SK-N-SH (cell line): ENCODE data around the gene UBA3. TPM values are rescaled to one million over a fixed set of nuclear protein-coding genes. Genes with fewer than 3 reads are reported as not detected.

ENCODE experiments used
- CTCF ChIA-PET: fragments of 300-600, 350-600 bp; formaldehyde crosslinking; extraction: SDS; loops from one replicate; lab custom pipeline; 2021; lab: Yijun Ruan, JAX
- POLR2A ChIA-PET: fragments of 350-600 bp; sonication (Branson Sonifier 250); formaldehyde crosslinking; extraction: SDS; loops from one replicate; lab custom pipeline; 2020; ENCODE audit warnings: antibody characterized with exemption, inconsistent platforms; lab: Yijun Ruan, JAX
- DNase-seq: peaks from one replicate; pipeline ENCODE4 v3.0.0; 2012
- H2AFZ ChIP-seq: fragments of 200-600 bp; sonication (generic); 2 replicates; pipeline ENCODE4 v1.8.1; 2016; ENCODE audit warnings: antibody characterized with exemption, mild to moderate bottlenecking, low read depth
- H3F3A ChIP-seq: fragments of 200-600 bp; sonication (generic); replicated peaks from 2 replicates; pipeline ENCODE3; 2016; ENCODE audit warnings: antibody characterized with exemption, mild to moderate bottlenecking; ENCODE audit not compliant: insufficient read depth
- H3K27ac ChIP-seq, 2 experiments: fragments of 200-500 bp in 1 of 2; fragments of 200-600 bp in 1 of 2; sonication (Bioruptor generic) in 1 of 2; sonication (generic), shearing (Covaris generic) in 1 of 2; 2 replicates each; pipeline versions ENCODE4 v1.5.1 to v1.6.1; 2014 to 2016; ENCODE audit warnings: low read depth in 2 of 2, inconsistent platforms in 1 of 2, low read length in 1 of 2, mild to moderate bottlenecking in 1 of 2, mixed read lengths in 1 of 2
- H3K27me3 ChIP-seq: fragments of 200-600 bp; sonication (generic), shearing (Covaris generic); 2 replicates; pipeline ENCODE4 v1.6.1; 2016; ENCODE audit warnings: mixed run types; ENCODE audit not compliant: insufficient read depth
- H3K36me3 ChIP-seq, 2 experiments: fragments of 200-500 bp in 1 of 2; fragments of 200-600 bp in 1 of 2; sonication (Bioruptor generic) in 1 of 2; sonication (generic) in 1 of 2; replicated peaks in 1 of 2; 2 replicates each; pipeline versions ENCODE3 to v1.5.1; 2014 to 2016; ENCODE audit warnings: low read length in 1 of 2, mild to moderate bottlenecking in 1 of 2; ENCODE audit not compliant: insufficient read depth in 2 of 2, control insufficient read depth in 1 of 2
- H3K4me1 ChIP-seq, 2 experiments: fragments of 200-500 bp in 1 of 2; fragments of 200-600 bp in 1 of 2; sonication (Bioruptor generic) in 1 of 2; sonication (generic), shearing (Covaris generic) in 1 of 2; 2 replicates each; pipeline versions ENCODE4 v1.5.1 to v1.6.1; 2014 to 2016; ENCODE audit warnings: low read depth in 1 of 2, low read length in 1 of 2, mixed run types in 1 of 2; ENCODE audit not compliant: insufficient read depth in 2 of 2, control insufficient read depth in 1 of 2
- H3K4me2 ChIP-seq: fragments of 200-600 bp; sonication (generic), shearing (Covaris generic); 2 replicates; pipeline ENCODE4 v1.6.1; 2017; ENCODE audit warnings: mixed run types
- H3K4me3 ChIP-seq, 2 experiments: fragments of 200-500 bp in 1 of 2; fragments of 200-600 bp in 1 of 2; sonication (Bioruptor generic) in 1 of 2; sonication (generic), shearing (Covaris generic) in 1 of 2; 2 replicates each; pipeline versions ENCODE4 v1.5.1 to v1.8.1; 2014 to 2016; ENCODE audit warnings: low read depth in 2 of 2, inconsistent platforms in 1 of 2, low read length in 1 of 2, mild to moderate bottlenecking in 1 of 2, mixed read lengths in 1 of 2, moderate library complexity in 1 of 2
- H3K79me2 ChIP-seq: fragments of 200-600 bp; sonication (generic); 2 replicates; pipeline ENCODE4 v1.8.1; 2017; ENCODE audit warnings: mild to moderate bottlenecking; ENCODE audit not compliant: insufficient read depth
- H3K9ac ChIP-seq: fragments of 200-600 bp; sonication (generic); 2 replicates; pipeline ENCODE4 v1.6.1; 2017; ENCODE audit warnings: mixed run types
- H3K9me2 ChIP-seq: fragments of 200-600 bp; sonication (generic); 2 replicates; pipeline ENCODE4 v1.6.1; 2017; ENCODE audit warnings: mixed run types
- H3K9me3 ChIP-seq: fragments of 200-600 bp; sonication (generic); 2 replicates; pipeline ENCODE4 v1.6.1; 2017; ENCODE audit warnings: mixed run types, mild to moderate bottlenecking, moderate library complexity
- H4K20me1 ChIP-seq: fragments of 200-600 bp; sonication (generic); 2 replicates; pipeline ENCODE4 v1.6.1; 2017; ENCODE audit warnings: mild to moderate bottlenecking, mixed run types; ENCODE audit not compliant: insufficient read depth
- FOXJ3 ChIP-seq: sonication (generic); formaldehyde crosslinking; IDR thresholded peaks from 2 replicates; pipeline ENCODE4 v1.5.1; 2020; ENCODE audit warnings: mild to moderate bottlenecking, missing genetic modification reagents
- IRF3 ChIP-seq: fragments of 150-350 bp; IDR thresholded peaks from 2 replicates; pipeline ENCODE4 v1.6.1; 2016; ENCODE audit warnings: mild to moderate bottlenecking, low read depth, low read length
- NFIC ChIP-seq: IDR thresholded peaks from 2 replicates; pipeline ENCODE4 v1.4.0; 2012; ENCODE audit warnings: borderline replicate concordance
- RAD21 ChIP-seq: IDR thresholded peaks from 2 replicates; pipeline ENCODE4 v1.6.1; 2012; ENCODE audit warnings: mild to moderate bottlenecking, low read length
- RXRA ChIP-seq: IDR thresholded peaks from 2 replicates; pipeline ENCODE4 v1.4.0; 2012; ENCODE audit warnings: low read depth, mild to moderate bottlenecking, borderline replicate concordance
- TAF1 ChIP-seq: IDR thresholded peaks from 2 replicates; pipeline ENCODE4 v1.6.1; 2012; ENCODE audit warnings: low read depth, mild to moderate bottlenecking, low read length, moderate library complexity, borderline replicate concordance
- TCF12 ChIP-seq: IDR thresholded peaks from 2 replicates; pipeline ENCODE4 v1.4.0; 2012
- TEAD4 ChIP-seq: IDR thresholded peaks from 2 replicates; pipeline ENCODE4 v1.4.0; 2012; ENCODE audit warnings: mild to moderate bottlenecking, borderline replicate concordance; ENCODE audit not compliant: insufficient read depth
- USF2 ChIP-seq: fragments of 150-350 bp; IDR thresholded peaks from 2 replicates; pipeline ENCODE4 v1.6.1; 2017; ENCODE audit warnings: antibody characterized with exemption, low read length, low read depth, borderline replicate concordance
- WGBS: methylation state at CpG from one replicate; pipeline ENCODE4 v1.1.6; 2017; ENCODE audit warnings: low lambda C conversion rate; 5-methylcytosine and 5-hydroxymethylcytosine counted together
- polyA plus RNA-seq, 3 experiments: library from polyadenylated mRNA; depleted of rRNA; stranded (reverse); fragments of >200 nt; gene quantifications; 2 replicates each; pipeline ENCODE4 v1.2.3, GENCODE V29; 2012
- TF ChIP-seq, protein P1 (sequence below): IDR thresholded peaks from 2 replicates; pipeline ENCODE4 v1.4.0; 2012; ENCODE audit warnings: low read depth, borderline replicate concordance
- TF ChIP-seq, protein P2 (sequence below): IDR thresholded peaks from 2 replicates; pipeline ENCODE4 v1.4.0; 2012; ENCODE audit warnings: low read depth, borderline replicate concordance
- TF ChIP-seq, protein P3 (sequence below): IDR thresholded peaks from 2 replicates; pipeline ENCODE4 v1.4.0; 2012; ENCODE audit warnings: low read depth

Gene UBA3
- polyA plus RNA-seq, 1 of the 3 experiments (the other 2 are of a cell fraction) = 43.0 TPM

- Histone ChIP-seq H3K36me3 (peaks cover 24 to 45% of the 10 kb centered on the region in 2 experiments), H3F3A (peaks cover 13% of the 10 kb centered on the region), H3K4me2 (no peak overlapping the region), H3K9ac (no peak overlapping the region), H3K9me2 (no peaks in the 10 kb centered on the region), H4K20me1 (0 out of 2 replicates have a peak, but pooled peaks cover 1% of the 10 kb centered on the region), H3K79me2 (peaks cover 12% of the 10 kb centered on the region), H2AFZ (no peak overlapping the region), H3K4me3 (no peak overlapping the region), H3K27ac (no peak overlapping the region), H3K9me3 (no peaks in the 10 kb centered on the region), H3K4me1 (no peaks in the 10 kb centered on the region), H3K27me3 (no peaks in the 10 kb centered on the region)
- no peak for DNase-seq
- 68% methylated on average over 3 of the region's 3 CpGs for WGBS
- ChIA-PET CTCF (interaction anchor here (1.3 to 8.8 kb wide), 2 partner anchors 14 to 367 kb away, joined by 3 to 56 read pairs; no protein-coding TSS in a partner anchor), POLR2A (no interaction called here)
- TF ChIP-seq RAD21 (no peak), FOXJ3 (CRISPR knock-in tag) (no peak), IRF3 (no peak), USF2 (no peak), TCF12 (no peak), NFIC (no peak), TAF1 (no peak), TEAD4 (no peak)
- TF ChIP-seq, protein P1, sequence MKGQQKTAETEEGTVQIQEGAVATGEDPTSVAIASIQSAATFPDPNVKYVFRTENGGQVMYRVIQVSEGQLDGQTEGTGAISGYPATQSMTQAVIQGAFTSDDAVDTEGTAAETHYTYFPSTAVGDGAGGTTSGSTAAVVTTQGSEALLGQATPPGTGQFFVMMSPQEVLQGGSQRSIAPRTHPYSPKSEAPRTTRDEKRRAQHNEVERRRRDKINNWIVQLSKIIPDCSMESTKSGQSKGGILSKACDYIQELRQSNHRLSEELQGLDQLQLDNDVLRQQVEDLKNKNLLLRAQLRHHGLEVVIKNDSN = no peak
- TF ChIP-seq, protein P2, sequence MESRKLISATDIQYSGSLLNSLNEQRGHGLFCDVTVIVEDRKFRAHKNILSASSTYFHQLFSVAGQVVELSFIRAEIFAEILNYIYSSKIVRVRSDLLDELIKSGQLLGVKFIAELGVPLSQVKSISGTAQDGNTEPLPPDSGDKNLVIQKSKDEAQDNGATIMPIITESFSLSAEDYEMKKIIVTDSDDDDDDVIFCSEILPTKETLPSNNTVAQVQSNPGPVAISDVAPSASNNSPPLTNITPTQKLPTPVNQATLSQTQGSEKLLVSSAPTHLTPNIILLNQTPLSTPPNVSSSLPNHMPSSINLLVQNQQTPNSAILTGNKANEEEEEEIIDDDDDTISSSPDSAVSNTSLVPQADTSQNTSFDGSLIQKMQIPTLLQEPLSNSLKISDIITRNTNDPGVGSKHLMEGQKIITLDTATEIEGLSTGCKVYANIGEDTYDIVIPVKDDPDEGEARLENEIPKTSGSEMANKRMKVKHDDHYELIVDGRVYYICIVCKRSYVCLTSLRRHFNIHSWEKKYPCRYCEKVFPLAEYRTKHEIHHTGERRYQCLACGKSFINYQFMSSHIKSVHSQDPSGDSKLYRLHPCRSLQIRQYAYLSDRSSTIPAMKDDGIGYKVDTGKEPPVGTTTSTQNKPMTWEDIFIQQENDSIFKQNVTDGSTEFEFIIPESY = no peak
- TF ChIP-seq, protein P3, sequence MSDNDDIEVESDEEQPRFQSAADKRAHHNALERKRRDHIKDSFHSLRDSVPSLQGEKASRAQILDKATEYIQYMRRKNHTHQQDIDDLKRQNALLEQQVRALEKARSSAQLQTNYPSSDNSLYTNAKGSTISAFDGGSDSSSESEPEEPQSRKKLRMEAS = no peak
Observed at GRCh38 chr3:69105320-69105719, 25.2 kb upstream of the UBA3 start.

DNA sequence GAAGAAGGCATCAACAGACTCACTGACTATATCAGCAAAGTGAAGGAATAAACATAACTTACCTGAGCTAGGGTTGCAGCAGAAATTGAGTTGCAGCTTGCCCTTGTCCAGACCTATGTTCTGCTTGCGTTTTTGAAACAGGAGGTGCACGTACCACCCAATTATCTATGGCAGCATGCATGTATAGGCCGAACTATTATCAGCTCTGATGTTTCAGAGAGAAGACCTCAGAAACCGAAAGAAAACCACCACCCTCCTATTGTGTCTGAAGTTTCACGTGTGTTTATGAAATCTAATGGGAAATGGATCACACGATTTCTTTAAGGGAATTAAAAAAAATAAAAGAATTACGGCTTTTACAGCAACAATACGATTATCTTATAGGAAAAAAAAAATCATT lies 24.4 kb upstream of the UBA3 start:
- Histone ChIP-seq H3K9me3 (no peaks in the 10 kb centered on the region), H3K9ac (no peak overlapping the region), H4K20me1 (peaks cover 5% of the 10 kb centered on the region; the same call in 1 of the 2 replicates), H3K36me3 (peaks cover 24 to 51% of the 10 kb centered on the region in 2 experiments), H3K4me2 (no peak overlapping the region), H3K4me1 (no peaks in the 10 kb centered on the region), H3F3A (peaks cover 13% of the 10 kb centered on the region), H3K79me2 (peaks cover 19% of the 10 kb centered on the region), H3K9me2 (no peaks in the 10 kb centered on the region), H2AFZ (no peak overlapping the region), H3K4me3 (no peak overlapping the region), H3K27me3 (no peaks in the 10 kb centered on the region), H3K27ac (no peak overlapping the region)
- ChIA-PET CTCF (interaction anchor here (8.8 kb wide), 1 partner anchor 15 kb away, joined by 56 read pairs; no protein-coding TSS in a partner anchor), POLR2A (no interaction called here)
- TF ChIP-seq RXRA (no peak), TCF12 (no peak)
- no peak for DNase-seq
- WGBS = 97% methylated on average over 8 of the region's 8 CpGs
